ENCODE data around the gene SLC27A2.
"Not testable (repeated sequence)": the region's sequence is repeated elsewhere in the genome, so short reads cannot be mapped to it uniquely, and the experiment has no call there.

Gene SLC27A2

GRCh38 chr15:50144341-50145120 lies 37.5 kb upstream of the SLC27A2 start:
- no peaks in the 10 kb centered on the region for H3K27me3 ChIP-seq (ENCODE audit: control insufficient read depth, insufficient read depth, low read length)
- H3K4me1 ChIP-seq (ENCODE audit: control insufficient read depth, insufficient read depth, low read length), result no peaks in the 10 kb centered on the region
- no peak overlapping the region for H3K4me3 ChIP-seq (ENCODE audit: low read depth, low read length)
- H3K9ac ChIP-seq (ENCODE audit: low read depth, low read length), result no peak overlapping the region
- no peaks in the 10 kb centered on the region for H3K9me3 ChIP-seq (ENCODE audit: control insufficient read depth, insufficient read depth, low read length)
- H3K36me3 ChIP-seq (ENCODE audit: control insufficient read depth, insufficient read depth, low read length), result no peaks in the 10 kb centered on the region

- Histone ChIP-seq H3K4me3 (ENCODE audit: low read depth, low read length) (no peak overlapping the region), H3K36me3 (ENCODE audit: control insufficient read depth, insufficient read depth, low read length) (no peaks in the 10 kb centered on the region), H3K9ac (ENCODE audit: low read depth, low read length) (no peak overlapping the region), H3K9me3 (ENCODE audit: control insufficient read depth, insufficient read depth, low read length) (no peaks in the 10 kb centered on the region), H3K27me3 (ENCODE audit: control insufficient read depth, insufficient read depth, low read length) (no peaks in the 10 kb centered on the region), H3K4me1 (ENCODE audit: control insufficient read depth, insufficient read depth, low read length) (no peaks in the 10 kb centered on the region)
Measured at GRCh38 chr15:50145451-50145872, 36.5 kb upstream of the SLC27A2 start.

GRCh38 chr15:50146632-50147031 lies 35.4 kb upstream of the SLC27A2 start:
- no peaks in the 10 kb centered on the region for H3K9me3 ChIP-seq (ENCODE audit: control insufficient read depth, insufficient read depth, low read length)
- H3K4me1 ChIP-seq (ENCODE audit: control insufficient read depth, insufficient read depth, low read length), result no peaks in the 10 kb centered on the region
- H3K4me3 ChIP-seq (ENCODE audit: low read depth, low read length), result no peak overlapping the region
- no peaks in the 10 kb centered on the region for H3K36me3 ChIP-seq (ENCODE audit: control insufficient read depth, insufficient read depth, low read length)
- no peaks in the 10 kb centered on the region for H3K27me3 ChIP-seq (ENCODE audit: control insufficient read depth, insufficient read depth, low read length)
- no peak overlapping the region for H3K9ac ChIP-seq (ENCODE audit: low read depth, low read length)

GRCh38 chr15:50148362-50148963 lies 33.5 kb upstream of the SLC27A2 start:
- Histone ChIP-seq H3K9ac (ENCODE audit: low read depth, low read length) (no peak overlapping the region), H3K27me3 (ENCODE audit: control insufficient read depth, insufficient read depth, low read length) (no peaks in the 10 kb centered on the region), H3K36me3 (ENCODE audit: control insufficient read depth, insufficient read depth, low read length) (no peaks in the 10 kb centered on the region), H3K4me3 (ENCODE audit: low read depth, low read length) (no peak overlapping the region), H3K4me1 (ENCODE audit: control insufficient read depth, insufficient read depth, low read length) (no peaks in the 10 kb centered on the region), H3K9me3 (ENCODE audit: control insufficient read depth, insufficient read depth, low read length) (no peaks in the 10 kb centered on the region)

- Histone ChIP-seq H3K9ac (ENCODE audit: low read depth, low read length) (no peak overlapping the region), H3K36me3 (ENCODE audit: control insufficient read depth, insufficient read depth, low read length) (no peaks in the 10 kb centered on the region), H3K4me3 (ENCODE audit: low read depth, low read length) (no peak overlapping the region), H3K27me3 (ENCODE audit: control insufficient read depth, insufficient read depth, low read length) (no peaks in the 10 kb centered on the region), H3K4me1 (ENCODE audit: control insufficient read depth, insufficient read depth, low read length) (no peaks in the 10 kb centered on the region), H3K9me3 (ENCODE audit: control insufficient read depth, insufficient read depth, low read length) (no peaks in the 10 kb centered on the region)
Measured at GRCh38 chr15:50149090-50149489, 32.9 kb upstream of the SLC27A2 start.

DNA sequence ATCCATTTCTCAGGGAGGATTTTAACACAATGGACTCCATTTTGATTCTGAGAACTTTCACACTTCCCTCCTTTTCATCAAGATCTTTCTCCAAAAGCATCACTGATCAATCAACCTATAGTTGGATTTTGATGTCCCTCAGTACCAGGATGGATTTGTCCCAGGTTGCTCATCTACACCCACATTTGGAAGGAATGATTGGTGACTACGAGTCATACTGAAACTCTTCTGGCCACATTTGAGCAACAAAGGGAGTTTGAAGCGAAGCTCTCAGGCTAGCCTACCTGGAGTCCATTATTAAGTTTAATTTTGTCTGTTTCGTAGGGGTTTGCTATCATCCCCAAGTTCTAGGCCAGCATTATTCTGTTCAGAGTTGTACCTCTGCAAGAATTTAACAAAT lies 31.6 kb upstream of the SLC27A2 start:
- Histone ChIP-seq H3K4me3 (ENCODE audit: low read depth, low read length) (no peak overlapping the region), H3K27me3 (ENCODE audit: control insufficient read depth, insufficient read depth, low read length) (no peaks in the 10 kb centered on the region), H3K36me3 (ENCODE audit: control insufficient read depth, insufficient read depth, low read length) (no peaks in the 10 kb centered on the region), H3K9me3 (ENCODE audit: control insufficient read depth, insufficient read depth, low read length) (no peaks in the 10 kb centered on the region), H3K9ac (ENCODE audit: low read depth, low read length) (no peak overlapping the region), H3K4me1 (ENCODE audit: control insufficient read depth, insufficient read depth, low read length) (no peaks in the 10 kb centered on the region)

DNA sequence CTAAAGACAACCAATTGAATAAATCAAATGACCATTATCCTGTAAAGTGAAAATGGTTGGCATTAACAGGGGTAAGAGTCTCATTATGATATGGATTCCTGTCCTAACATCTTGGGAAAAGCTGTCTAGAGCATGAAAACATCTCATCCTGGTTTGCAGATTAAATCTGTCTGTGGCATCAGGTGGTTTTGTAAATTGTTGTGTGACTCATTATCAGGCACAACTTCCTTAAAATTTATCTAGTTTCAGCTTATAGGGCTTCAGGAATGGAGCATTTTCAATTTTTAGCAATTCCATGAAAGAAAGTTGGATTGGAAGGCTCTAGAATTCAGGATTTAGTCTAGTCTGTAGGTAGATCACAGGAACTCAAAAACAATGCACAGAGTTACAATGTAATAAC lies 31.1 kb upstream of the SLC27A2 start:
- H3K4me3 ChIP-seq (ENCODE audit: low read depth, low read length), result no peak overlapping the region
- no peaks in the 10 kb centered on the region for H3K36me3 ChIP-seq (ENCODE audit: control insufficient read depth, insufficient read depth, low read length)
- H3K9me3 ChIP-seq (ENCODE audit: control insufficient read depth, insufficient read depth, low read length), result no peaks in the 10 kb centered on the region
- no peak overlapping the region for H3K9ac ChIP-seq (ENCODE audit: low read depth, low read length)
- no peaks in the 10 kb centered on the region for H3K4me1 ChIP-seq (ENCODE audit: control insufficient read depth, insufficient read depth, low read length)
- H3K27me3 ChIP-seq (ENCODE audit: control insufficient read depth, insufficient read depth, low read length), result no peaks in the 10 kb centered on the region

- no peaks in the 10 kb centered on the region for H3K9me3 ChIP-seq (ENCODE audit: control insufficient read depth, insufficient read depth, low read length)
- H3K27me3 ChIP-seq (ENCODE audit: control insufficient read depth, insufficient read depth, low read length), result no peaks in the 10 kb centered on the region
- no peak overlapping the region for H3K4me3 ChIP-seq (ENCODE audit: low read depth, low read length)
- H3K9ac ChIP-seq (ENCODE audit: low read depth, low read length), result no peak overlapping the region
- H3K4me1 ChIP-seq (ENCODE audit: control insufficient read depth, insufficient read depth, low read length), result no peaks in the 10 kb centered on the region
- no peaks in the 10 kb centered on the region for H3K36me3 ChIP-seq (ENCODE audit: control insufficient read depth, insufficient read depth, low read length)
Measured at GRCh38 chr15:50151476-50151875, 30.5 kb upstream of the SLC27A2 start.

DNA sequence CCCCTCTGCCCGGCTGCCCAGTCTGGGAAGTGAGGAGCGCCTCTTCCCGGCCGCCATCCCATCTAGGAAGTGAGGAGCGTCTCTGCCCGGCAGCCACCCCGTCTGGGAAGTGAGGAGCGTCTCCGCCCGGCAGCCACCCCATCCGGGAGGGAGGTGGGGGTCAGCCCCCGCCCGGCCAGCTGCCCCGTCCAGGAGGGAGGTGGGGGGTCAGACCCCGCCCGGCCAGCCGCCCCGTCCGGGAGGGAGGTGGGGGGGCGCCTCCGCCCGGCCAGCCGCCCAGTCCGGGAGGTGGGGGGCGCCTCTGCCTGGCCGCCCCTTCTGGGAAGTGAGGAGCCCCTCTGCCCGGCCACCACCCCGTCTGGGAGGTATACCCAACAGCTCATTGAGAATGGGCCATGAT lies 23.8 kb upstream of the SLC27A2 start:
- not testable (repeated sequence) for H3K4me1 ChIP-seq (ENCODE audit: control insufficient read depth, insufficient read depth, low read length); H3K9me3 ChIP-seq (ENCODE audit: control insufficient read depth, insufficient read depth, low read length); H3K9ac ChIP-seq (ENCODE audit: low read depth, low read length); H3K36me3 ChIP-seq (ENCODE audit: control insufficient read depth, insufficient read depth, low read length); H3K4me3 ChIP-seq (ENCODE audit: low read depth, low read length); H3K27me3 ChIP-seq (ENCODE audit: control insufficient read depth, insufficient read depth, low read length)

DNA sequence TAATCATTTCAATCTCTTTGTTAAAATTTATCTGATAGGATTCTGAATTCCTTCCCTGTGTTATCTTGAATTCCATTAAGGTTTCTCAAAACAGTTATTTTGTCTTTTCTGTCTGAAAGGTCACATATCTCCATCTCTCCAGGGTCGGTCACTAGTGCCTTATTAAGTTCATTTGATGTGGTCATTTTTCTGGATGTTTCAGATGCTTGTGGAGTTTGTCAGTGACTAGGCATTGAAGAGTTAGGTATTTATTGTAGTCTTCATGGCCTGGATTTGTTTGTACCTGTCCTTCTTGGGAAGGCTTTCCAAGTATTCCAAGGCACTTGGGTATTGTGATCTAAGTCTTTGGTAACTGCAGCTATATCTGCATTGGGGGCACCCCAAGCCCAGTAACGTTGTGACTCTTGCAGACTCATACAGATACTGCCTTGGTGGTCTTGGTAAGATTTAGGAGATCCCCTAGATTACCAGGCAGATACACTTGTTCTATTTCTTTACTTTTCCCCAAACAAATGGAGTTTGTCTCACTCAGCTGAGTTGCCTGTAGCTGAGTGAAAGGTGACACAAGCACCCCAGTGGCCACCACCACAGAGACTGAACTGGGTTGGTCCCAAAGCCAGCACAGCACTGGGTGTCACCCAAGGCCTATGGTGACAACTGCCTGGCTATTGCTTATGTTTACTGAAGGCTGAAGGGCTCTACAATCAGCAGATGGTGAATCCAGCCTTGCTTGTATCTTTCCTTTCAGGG lies 18.9 kb upstream of the SLC27A2 start:
- no peaks in the 10 kb centered on the region for H3K9me3 ChIP-seq (ENCODE audit: control insufficient read depth, insufficient read depth, low read length)
- H3K4me3 ChIP-seq (ENCODE audit: low read depth, low read length), result no peak overlapping the region
- no peaks in the 10 kb centered on the region for H3K36me3 ChIP-seq (ENCODE audit: control insufficient read depth, insufficient read depth, low read length)
- H3K9ac ChIP-seq (ENCODE audit: low read depth, low read length), result no peak overlapping the region
- H3K27me3 ChIP-seq (ENCODE audit: control insufficient read depth, insufficient read depth, low read length), result no peaks in the 10 kb centered on the region
- H3K4me1 ChIP-seq (ENCODE audit: control insufficient read depth, insufficient read depth, low read length), result no peaks in the 10 kb centered on the region

DNA sequence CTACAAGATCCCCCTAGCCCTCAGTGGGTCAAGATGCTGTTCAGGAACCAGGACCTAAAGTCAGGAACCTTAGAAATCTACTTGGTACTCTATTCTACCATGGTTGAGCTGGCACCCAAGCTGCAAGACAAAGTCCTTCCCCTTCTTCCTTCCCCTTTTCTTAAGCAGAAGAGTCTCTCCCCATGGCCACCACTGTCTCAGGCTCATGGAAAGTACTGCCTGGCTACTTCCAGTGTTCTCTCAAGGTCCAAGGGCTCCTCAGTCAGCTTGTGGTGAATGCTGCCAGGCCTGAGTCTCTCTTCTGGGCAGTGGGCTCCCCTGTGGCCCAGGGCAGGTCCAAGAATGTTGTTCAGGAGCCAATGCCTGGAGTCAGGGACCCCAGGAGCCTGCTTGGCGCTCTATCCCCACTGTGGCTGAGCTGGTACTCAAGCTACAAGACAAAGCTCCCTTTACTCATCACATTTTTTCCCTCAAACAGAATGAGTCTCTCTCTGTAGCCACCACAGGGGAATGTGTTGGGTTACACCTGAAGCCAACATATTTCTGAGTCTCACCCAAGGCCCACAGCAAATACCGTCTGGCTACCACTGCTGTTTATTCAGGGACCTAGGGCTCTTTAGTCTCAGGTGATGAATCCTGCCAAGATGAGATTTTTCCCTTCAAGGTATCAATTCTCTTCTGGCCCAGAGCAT lies 18.1 kb upstream of the SLC27A2 start:
- Histone ChIP-seq H3K9me3 (ENCODE audit: control insufficient read depth, insufficient read depth, low read length) (no peaks in the 10 kb centered on the region), H3K36me3 (ENCODE audit: control insufficient read depth, insufficient read depth, low read length) (no peaks in the 10 kb centered on the region), H3K4me3 (ENCODE audit: low read depth, low read length) (no peak overlapping the region), H3K27me3 (ENCODE audit: control insufficient read depth, insufficient read depth, low read length) (no peaks in the 10 kb centered on the region), H3K9ac (ENCODE audit: low read depth, low read length) (no peak overlapping the region), H3K4me1 (ENCODE audit: control insufficient read depth, insufficient read depth, low read length) (no peaks in the 10 kb centered on the region)

Measured in iPS-15b (cell line).